ENCODE measurements around the gene JARID2.

DNA sequence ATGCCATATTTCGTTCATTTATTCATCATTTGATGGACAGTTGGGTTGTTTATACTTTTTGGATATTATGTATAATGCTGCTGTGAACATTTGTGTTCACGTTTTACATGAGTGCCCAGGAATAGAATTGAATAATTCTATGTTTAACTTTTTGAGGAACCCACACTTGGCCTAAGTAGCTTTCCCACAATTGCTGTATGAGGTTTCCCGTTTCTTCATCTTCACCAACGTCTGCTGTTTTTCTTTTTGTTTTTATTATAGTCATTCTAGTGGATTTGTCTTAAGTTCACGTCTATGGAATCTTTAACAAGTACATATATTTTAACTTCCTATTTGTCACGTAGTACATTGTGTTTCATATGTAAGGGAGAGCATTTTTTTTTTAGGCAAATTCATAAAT, 110.3 kb downstream of the JARID2 start:
- TF ChIP-seq, protein P1, sequence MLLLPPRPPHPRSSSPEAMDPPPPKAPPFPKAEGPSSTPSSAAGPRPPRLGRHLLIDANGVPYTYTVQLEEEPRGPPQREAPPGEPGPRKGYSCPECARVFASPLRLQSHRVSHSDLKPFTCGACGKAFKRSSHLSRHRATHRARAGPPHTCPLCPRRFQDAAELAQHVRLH (tag by site-specific recombination; IDR thresholded peaks at IDR 0.05), result no peak
- no peak for TF ChIP-seq ZNF837 (tag by site-specific recombination; IDR thresholded peaks at IDR 0.05)
- TF ChIP-seq ZNF292 (tag by site-specific recombination; IDR thresholded peaks at IDR 0.05; ENCODE audit: borderline replicate concordance, low read depth), result no peak
- no peak for TF ChIP-seq CTCF (tag by site-specific recombination; IDR thresholded peaks at IDR 0.05)
- TF ChIP-seq SETDB1 (IDR thresholded peaks at IDR 0.05; ENCODE audit: insufficient read length, low read length), result no peak
- no peak for TF ChIP-seq HOXD13 (CRISPR knock-in tag; IDR thresholded peaks at IDR 0.05; ENCODE audit: borderline replicate concordance)
- no peak for TF ChIP-seq ZNF274 (IDR thresholded peaks at IDR 0.05; ENCODE audit: low read length)
- TF ChIP-seq ZNF274 (tag by site-specific recombination; IDR thresholded peaks at IDR 0.05; ENCODE audit: borderline replicate concordance), result no peak
- TF ChIP-seq, protein P2, sequence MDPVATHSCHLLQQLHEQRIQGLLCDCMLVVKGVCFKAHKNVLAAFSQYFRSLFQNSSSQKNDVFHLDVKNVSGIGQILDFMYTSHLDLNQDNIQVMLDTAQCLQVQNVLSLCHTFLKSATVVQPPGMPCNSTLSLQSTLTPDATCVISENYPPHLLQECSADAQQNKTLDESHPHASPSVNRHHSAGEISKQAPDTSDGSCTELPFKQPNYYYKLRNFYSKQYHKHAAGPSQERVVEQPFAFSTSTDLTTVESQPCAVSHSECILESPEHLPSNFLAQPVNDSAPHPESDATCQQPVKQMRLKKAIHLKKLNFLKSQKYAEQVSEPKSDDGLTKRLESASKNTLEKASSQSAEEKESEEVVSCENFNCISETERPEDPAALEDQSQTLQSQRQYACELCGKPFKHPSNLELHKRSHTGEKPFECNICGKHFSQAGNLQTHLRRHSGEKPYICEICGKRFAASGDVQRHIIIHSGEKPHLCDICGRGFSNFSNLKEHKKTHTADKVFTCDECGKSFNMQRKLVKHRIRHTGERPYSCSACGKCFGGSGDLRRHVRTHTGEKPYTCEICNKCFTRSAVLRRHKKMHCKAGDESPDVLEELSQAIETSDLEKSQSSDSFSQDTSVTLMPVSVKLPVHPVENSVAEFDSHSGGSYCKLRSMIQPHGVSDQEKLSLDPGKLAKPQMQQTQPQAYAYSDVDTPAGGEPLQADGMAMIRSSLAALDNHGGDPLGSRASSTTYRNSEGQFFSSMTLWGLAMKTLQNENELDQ (tag by site-specific recombination; IDR thresholded peaks at IDR 0.05; ENCODE audit: low read depth), result no peak
- TF ChIP-seq, protein P3, sequence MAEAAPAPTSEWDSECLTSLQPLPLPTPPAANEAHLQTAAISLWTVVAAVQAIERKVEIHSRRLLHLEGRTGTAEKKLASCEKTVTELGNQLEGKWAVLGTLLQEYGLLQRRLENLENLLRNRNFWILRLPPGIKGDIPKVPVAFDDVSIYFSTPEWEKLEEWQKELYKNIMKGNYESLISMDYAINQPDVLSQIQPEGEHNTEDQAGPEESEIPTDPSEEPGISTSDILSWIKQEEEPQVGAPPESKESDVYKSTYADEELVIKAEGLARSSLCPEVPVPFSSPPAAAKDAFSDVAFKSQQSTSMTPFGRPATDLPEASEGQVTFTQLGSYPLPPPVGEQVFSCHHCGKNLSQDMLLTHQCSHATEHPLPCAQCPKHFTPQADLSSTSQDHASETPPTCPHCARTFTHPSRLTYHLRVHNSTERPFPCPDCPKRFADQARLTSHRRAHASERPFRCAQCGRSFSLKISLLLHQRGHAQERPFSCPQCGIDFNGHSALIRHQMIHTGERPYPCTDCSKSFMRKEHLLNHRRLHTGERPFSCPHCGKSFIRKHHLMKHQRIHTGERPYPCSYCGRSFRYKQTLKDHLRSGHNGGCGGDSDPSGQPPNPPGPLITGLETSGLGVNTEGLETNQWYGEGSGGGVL (tag by site-specific recombination; IDR thresholded peaks at IDR 0.05), result no peak
- no peak for TF ChIP-seq PBX3 (CRISPR knock-in tag; IDR thresholded peaks at IDR 0.05)
- no peak for TF ChIP-seq ZNF223 (tag by site-specific recombination; IDR thresholded peaks at IDR 0.05)
- TF ChIP-seq ZBTB8A (tag by site-specific recombination; IDR thresholded peaks at IDR 0.05), result no peak
- no peak for TF ChIP-seq ZNF530 (tag by site-specific recombination; IDR thresholded peaks at IDR 0.05; ENCODE audit: low read depth)
- TF ChIP-seq ZNF785 (tag by site-specific recombination; IDR thresholded peaks at IDR 0.05), result no peak
